Activated T-cell treated with anti-CD3 and anti-CD28 coated beads, Interleukin-2, amount 50 U/mL, for 4 hours (primary cell): ENCODE measurements around the gene DNAJB8. TPM values are rescaled to one million over a fixed set of nuclear protein-coding genes. Genes with fewer than 3 reads are reported as not detected.
A peak's percentile ranks its signal among the peaks of the same experiment; 100 is the strongest.

ENCODE experiments used
- ATAC-seq, 2 donors: fragments of 200-7000 bp; cut with Tn5 transposase; one replicate each; pipeline ENCODE4 v1.10.0; 2021
- DNase-seq: peaks from one replicate; pipeline ENCODE4 v3.0.0-alpha.2; 2020
- H3K27me3 Mint-ChIP-seq: one replicate; pipeline ENCODE4 v1.8.0; 2021; ENCODE audit warnings: low read depth, mixed read lengths
- H3K36me3 Mint-ChIP-seq: one replicate; pipeline ENCODE4 v1.8.0; 2022; ENCODE audit warnings: mixed read lengths; ENCODE audit not compliant: insufficient read depth
- H3K4me1 Mint-ChIP-seq: one replicate; pipeline ENCODE4 v1.8.0; 2021; ENCODE audit warnings: low read depth, mixed read lengths
- H3K4me3 Mint-ChIP-seq: one replicate; pipeline ENCODE4 v1.8.0; 2021; ENCODE audit warnings: mild to moderate bottlenecking, moderate library complexity, mixed read lengths
- H3K9me3 Mint-ChIP-seq: one replicate; pipeline ENCODE4 v1.8.0; 2021; ENCODE audit warnings: mixed read lengths
- total RNA-seq, 3 donors: library from RNA; stranded (reverse); gene quantifications; one replicate each; pipeline ENCODE4 v1.2.1, GENCODE V29; 2021

Gene DNAJB8
- total RNA-seq, 3 donors from 2014 or later: not detected

DNA sequence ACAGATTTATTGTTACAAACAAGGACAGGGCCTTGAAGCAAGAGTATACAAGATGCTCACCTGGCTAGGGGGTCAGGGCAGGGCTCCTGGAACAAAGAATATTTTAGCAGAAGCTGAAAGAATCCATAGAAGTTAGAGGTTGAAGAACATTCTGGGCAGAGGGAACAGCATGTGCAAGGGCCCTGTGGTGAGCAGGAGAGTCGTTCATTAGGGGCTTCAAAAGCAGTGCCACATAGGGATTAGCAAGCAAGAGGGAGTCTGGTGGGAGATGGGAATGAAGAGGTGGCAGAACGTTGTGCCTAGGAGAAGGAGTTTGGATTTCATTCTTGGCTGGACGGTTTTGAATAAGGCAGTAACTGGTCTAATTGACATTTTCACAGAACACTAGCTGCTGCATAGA lies 22.9 kb downstream of the DNAJB8 start:
- Mint-ChIP-seq H3K9me3 (peaks cover 11% of the 10 kb centered on the region), H3K36me3 (peaks cover 3% of the 10 kb centered on the region), H3K4me1 (peaks cover 17% of the 10 kb centered on the region), H3K27me3 (peaks cover 9% of the 10 kb centered on the region), H3K4me3 (no peak overlapping the region)
- no peak for DNase-seq
- no peak for ATAC-seq

DNA sequence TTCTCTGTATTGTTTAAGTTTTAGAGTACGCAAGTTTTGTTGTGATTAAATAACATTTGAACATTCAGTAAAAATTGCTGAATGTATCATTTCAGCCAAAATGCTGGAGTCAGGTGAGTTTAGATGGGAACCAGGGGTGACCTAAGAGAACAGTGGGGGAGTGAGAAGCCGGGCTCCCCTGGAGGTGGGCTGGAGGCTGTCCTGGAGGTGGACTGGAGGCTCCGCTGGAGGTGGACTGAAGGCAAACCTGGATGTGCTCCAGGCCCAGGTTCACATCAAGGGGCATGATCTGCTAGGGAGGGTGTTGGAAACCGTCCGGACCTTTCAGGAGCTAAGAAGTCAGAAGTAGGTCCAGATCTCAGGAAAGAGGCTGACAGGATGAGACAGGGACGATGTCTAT lies 23.7 kb downstream of the DNAJB8 start:
- peaks cover 9% of the 10 kb centered on the region for H3K27me3 Mint-ChIP-seq
- no peak for DNase-seq
- H3K4me1 Mint-ChIP-seq: peaks cover 11% of the 10 kb centered on the region

DNA sequence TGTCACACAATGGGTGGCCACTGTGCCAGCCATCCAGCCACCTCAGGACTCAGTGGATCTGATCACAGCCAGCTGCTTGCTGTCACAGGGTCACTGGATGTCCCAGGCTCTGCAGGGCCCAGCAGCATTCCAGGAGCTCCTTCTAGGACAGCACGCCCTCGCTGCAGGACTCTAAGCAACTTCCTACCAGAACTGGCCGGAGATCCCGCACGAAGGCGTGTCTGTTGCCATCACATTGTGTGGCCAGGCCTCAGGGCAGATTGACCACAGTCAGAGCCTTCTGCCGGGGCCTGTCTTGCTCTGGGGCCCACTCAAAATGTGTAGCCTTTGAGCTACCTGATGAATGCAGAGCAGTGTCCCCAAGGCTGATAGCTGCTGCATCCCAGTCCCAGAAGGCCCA lies 24.6 kb downstream of the DNAJB8 start:
- peaks cover 3% of the 10 kb centered on the region for H3K4me1 Mint-ChIP-seq

More for the DNA sequence above, 23.7 kb downstream of the DNAJB8 start:
- peaks cover 6% of the 10 kb centered on the region for H3K9me3 Mint-ChIP-seq
- H3K4me3 Mint-ChIP-seq: no peak overlapping the region
- ATAC-seq: no peak
- H3K36me3 Mint-ChIP-seq: peaks cover 3% of the 10 kb centered on the region

DNA sequence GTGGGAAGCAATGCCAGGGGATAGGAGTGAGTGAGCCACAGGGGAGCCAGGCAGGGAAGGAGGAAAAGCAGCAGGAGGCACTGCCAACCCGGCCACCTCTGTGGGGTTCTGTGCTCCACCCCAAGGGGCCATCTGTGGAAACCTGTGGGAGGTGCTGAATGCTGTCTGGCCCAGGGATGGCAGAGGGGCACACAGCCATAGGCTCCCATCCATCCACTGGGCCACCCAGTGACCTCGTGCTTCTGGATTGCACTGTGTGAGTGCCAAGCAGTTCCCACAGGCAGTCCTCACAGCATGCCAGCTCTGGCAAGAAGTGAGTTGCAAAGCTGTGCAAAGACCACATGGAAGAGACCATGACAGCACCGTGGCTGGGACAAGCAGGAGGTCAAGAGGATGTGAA lies 27.5 kb downstream of the DNAJB8 start:
- DNase-seq: no peak
- ATAC-seq: no peak
- Mint-ChIP-seq H3K4me1 (no peaks in the 10 kb centered on the region), H3K36me3 (no peaks in the 10 kb centered on the region), H3K27me3 (peaks cover 18% of the 10 kb centered on the region), H3K9me3 (no peaks in the 10 kb centered on the region), H3K4me3 (no peak overlapping the region)

More for the DNA sequence above, 24.6 kb downstream of the DNAJB8 start:
- H3K27me3 Mint-ChIP-seq: peaks cover 9% of the 10 kb centered on the region
- ATAC-seq (no peak), DNase-seq (no peak)
- no peaks in the 10 kb centered on the region for H3K36me3 Mint-ChIP-seq
- H3K9me3 Mint-ChIP-seq: peaks cover 3% of the 10 kb centered on the region
- no peak overlapping the region for H3K4me3 Mint-ChIP-seq

DNA sequence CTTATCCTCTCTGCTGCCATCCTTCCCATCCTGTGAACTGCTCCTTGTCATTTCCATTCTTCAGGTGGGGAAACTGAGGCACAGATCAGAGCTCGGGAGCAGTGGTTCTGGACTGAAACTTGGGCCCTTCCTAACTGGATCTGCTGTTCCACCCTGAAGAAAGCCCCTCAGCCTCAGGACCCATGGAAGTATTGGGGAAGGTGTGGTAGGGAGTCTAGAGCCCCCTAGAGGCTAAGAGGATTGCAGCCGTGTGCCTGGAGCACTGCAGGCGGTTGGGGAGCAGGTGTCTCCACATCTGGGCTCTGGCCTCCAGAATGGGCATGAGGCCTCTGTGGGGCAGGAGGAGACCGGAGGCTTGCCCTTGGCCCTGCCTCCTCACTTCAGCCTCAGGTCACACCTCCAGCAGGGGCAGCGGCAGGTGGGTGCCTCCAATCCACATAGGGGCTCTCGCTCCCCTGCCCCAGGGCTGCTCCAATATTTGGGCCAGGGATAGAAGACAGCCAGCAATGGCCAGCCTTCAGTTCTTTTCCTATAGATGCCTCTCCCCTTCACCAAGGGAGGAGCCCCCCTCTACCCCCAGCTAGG lies 28.1 kb downstream of the DNAJB8 start:
- DNase-seq: no peak
- no peaks in the 10 kb centered on the region for H3K9me3 Mint-ChIP-seq
- no peaks in the 10 kb centered on the region for H3K4me1 Mint-ChIP-seq
- H3K4me3 Mint-ChIP-seq: no peak overlapping the region
- ATAC-seq: no peak
- H3K27me3 Mint-ChIP-seq: peaks cover 23% of the 10 kb centered on the region
- no peaks in the 10 kb centered on the region for H3K36me3 Mint-ChIP-seq

DNA sequence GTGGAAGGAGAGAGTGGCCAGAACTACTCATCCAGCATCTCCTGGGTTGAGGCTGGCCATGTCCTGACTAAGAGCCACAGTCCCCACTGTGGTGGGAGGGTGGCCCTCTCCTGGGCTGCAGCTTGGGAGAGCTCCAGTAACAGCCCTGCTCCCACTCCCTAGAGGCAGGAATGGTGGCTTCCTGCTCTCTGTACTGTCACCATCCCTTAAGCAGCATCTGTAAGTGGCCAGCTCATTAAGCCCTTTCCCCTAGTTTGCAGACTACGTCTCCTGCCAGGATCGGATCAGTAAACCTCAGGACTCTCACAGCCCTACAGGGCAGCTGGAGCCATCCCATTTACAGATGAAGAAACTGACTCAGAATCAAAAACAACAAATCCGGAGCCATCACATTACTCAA lies 30.5 kb downstream of the DNAJB8 start:
- Mint-ChIP-seq H3K36me3 (no peaks in the 10 kb centered on the region), H3K27me3 (peaks cover 39% of the 10 kb centered on the region), H3K4me1 (peaks cover 9% of the 10 kb centered on the region), H3K9me3 (no peaks in the 10 kb centered on the region), H3K4me3 (no peak overlapping the region)
- ATAC-seq: no peak
- no peak for DNase-seq

DNA sequence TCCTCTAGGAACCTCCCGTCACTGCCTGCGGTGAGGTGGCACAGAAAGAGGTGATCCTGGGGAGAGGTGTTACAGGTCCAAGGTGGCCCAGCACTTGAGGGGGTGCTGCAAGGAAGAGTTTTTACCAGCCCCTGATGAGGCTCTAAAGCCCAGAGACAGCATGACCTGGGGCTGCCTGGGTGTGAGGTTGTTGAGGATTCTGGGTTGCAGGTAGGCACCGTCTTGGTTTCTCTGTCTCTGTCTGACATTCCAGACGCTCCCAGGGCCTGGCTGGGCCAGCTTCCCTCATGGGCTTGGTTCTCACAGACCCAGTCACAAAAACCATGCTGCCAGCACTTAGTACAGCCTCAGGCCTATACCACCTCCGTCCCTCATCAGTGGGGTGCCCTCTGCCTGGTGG lies 31.1 kb downstream of the DNAJB8 start:
- Mint-ChIP-seq H3K4me3 (no peak overlapping the region), H3K36me3 (no peaks in the 10 kb centered on the region), H3K9me3 (no peaks in the 10 kb centered on the region), H3K27me3 (peaks cover 46% of the 10 kb centered on the region), H3K4me1 (peaks cover 9% of the 10 kb centered on the region)
- DNase-seq: no peak
- no peak for ATAC-seq

DNA sequence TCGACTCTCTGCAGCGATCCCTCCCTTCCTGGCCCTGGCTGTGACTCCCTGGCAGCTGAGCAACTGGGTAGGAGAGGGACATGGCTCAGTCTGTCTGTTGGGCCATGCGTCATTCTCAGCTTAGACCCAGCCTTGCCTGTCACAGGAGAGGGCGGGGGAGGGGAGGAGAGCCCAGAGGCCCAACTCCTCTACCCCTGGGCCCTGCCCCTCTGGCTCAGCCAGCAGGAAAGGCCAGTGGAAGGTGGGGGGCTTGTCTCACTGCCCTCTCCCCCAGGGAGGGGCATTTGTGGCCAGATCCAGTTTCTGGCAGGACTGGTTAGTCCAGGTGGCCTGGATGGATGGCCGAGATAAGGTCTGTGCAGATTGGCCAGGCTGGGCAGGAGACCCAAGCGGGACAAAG lies 31.6 kb downstream of the DNAJB8 start:
- H3K4me3 Mint-ChIP-seq: no peak overlapping the region
- DNase-seq (no peak), ATAC-seq (no peak)
- peaks cover 9% of the 10 kb centered on the region for H3K4me1 Mint-ChIP-seq
- no peaks in the 10 kb centered on the region for H3K9me3 Mint-ChIP-seq
- peaks cover 51% of the 10 kb centered on the region for H3K27me3 Mint-ChIP-seq
- H3K36me3 Mint-ChIP-seq: no peaks in the 10 kb centered on the region

DNA sequence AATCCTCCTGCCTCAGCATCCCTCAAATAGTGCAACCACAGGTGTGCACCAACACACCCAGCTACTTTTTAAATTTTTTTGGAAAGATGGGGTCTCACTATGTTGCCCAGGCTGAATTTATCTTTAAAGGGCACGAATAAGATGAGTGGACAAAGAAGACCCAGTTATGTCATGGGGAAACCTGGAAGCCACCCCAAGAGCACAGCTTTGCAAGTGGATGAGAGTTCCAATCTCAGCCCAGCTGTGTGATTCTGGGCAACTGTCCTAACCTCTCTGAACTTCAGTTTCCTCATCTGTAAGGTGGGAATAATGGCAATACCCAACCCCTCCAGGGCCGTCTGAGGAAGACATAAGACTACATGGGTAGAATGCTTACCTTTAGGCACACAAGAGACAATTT lies 32.2 kb downstream of the DNAJB8 start:
- Mint-ChIP-seq H3K4me3 (no peak overlapping the region), H3K36me3 (no peaks in the 10 kb centered on the region), H3K9me3 (no peaks in the 10 kb centered on the region), H3K4me1 (peaks cover 9% of the 10 kb centered on the region), H3K27me3 (peaks cover 50% of the 10 kb centered on the region)
- DNase-seq (no peak), ATAC-seq (no peak)

DNA sequence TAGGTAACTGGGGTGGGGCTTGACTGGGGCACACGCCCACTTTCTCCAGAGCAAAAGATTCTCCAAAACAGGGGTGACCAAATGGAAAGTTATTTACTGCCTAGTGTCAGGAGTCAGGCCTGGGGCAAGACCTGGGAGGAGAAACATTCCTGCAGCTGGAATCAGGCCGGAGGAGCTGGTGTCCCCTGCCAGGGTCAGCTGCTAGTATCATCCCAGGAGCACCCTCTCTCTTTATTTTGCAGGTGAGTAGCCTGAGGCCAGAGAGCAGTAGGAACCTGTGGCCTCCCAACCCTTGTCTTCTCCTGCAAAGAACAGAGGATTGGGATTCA lies 32.9 kb downstream of the DNAJB8 start:
- no peaks in the 10 kb centered on the region for H3K36me3 Mint-ChIP-seq
- H3K27me3 Mint-ChIP-seq: peaks cover 46% of the 10 kb centered on the region

DNA sequence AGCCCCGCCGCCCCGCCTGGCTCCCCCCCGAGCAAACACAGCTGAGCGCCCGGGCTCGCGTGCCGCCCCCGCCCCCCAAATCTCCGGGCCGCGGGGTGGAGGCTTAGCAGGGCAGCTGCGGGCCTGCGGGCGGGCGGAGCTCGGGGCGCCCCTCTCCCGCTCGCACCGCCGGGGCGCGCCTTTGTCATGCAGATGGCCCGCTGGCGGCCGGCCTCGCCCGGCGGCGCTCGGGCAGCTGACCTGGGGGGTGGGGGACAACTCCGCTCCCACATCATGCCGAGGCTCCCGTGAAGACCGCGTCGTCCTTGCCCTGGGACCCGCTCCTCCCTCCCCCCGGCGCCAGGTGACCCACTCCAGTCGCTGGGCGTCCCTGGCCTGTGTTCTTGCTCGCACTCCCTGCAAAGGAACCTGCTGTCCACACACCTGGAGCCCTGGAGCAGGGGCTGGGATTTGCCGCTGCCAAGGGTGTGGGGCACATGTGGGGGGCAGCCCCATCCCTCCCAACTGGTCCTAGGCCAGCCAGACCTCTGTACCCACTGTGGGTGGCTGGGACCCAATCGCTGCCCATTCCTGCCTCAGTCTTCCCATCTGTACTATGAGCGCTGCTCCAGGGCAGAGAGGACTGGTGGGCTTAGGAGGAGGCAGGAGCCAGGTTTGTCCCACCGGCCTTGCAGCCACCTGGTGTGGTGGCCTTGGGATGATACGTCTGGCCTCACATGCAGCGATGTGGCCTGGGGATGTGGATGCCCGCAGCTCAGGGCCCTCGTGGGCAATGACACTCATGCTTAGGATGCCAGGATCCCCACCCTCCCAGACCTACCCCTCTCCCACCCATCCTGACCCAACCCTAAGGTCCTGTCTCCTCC lies 33.5 kb downstream of the DNAJB8 start:
- peaks cover 47% of the 10 kb centered on the region for H3K27me3 Mint-ChIP-seq
- H3K36me3 Mint-ChIP-seq: no peaks in the 10 kb centered on the region
- H3K9me3 Mint-ChIP-seq: no peaks in the 10 kb centered on the region
- H3K4me1 Mint-ChIP-seq: peaks cover 9% of the 10 kb centered on the region
- DNase-seq: no peak
- H3K4me3 Mint-ChIP-seq: no peak overlapping the region
- ATAC-seq: peak in 1 of 2 donors; percentile 24

More for the DNA sequence above, 32.9 kb downstream of the DNAJB8 start:
- no peak overlapping the region for H3K4me3 Mint-ChIP-seq
- H3K9me3 Mint-ChIP-seq: no peaks in the 10 kb centered on the region
- peaks cover 9% of the 10 kb centered on the region for H3K4me1 Mint-ChIP-seq
- ATAC-seq (no peak), DNase-seq (no peak)

DNA sequence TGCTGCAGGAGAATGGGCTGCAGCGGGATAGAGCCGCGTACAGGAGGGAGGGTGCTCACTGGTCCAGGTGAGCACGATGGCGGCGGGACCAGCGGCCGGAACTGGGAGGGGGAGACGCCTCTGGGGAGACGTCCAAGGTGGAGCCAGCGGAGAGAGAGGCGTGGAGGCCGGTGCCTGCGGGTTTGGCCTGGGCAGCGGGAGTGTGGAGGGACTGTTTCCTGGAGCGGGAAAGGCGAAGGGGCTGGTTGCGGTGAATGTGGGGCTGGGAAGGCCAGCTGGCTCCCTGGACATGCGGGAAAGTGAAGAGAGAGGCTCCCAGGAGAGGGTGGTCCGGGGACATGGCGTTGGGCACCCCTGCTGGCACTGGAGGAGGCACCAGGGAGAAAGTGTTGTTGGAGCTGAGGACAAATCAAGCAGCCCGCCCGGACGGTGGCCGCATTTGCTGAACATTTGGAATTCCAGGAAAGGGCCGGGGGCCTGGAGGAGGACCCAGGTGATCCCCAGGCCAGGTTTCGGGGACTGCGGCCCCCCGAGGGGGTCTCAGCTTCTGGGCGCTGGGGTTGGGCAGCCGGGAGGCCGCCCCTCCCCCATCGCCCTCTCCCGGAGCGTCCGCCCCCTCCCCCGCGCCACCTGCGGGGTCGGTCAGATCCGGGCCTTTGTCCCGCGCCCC lies 34.3 kb downstream of the DNAJB8 start:
- H3K9me3 Mint-ChIP-seq: no peaks in the 10 kb centered on the region

DNA sequence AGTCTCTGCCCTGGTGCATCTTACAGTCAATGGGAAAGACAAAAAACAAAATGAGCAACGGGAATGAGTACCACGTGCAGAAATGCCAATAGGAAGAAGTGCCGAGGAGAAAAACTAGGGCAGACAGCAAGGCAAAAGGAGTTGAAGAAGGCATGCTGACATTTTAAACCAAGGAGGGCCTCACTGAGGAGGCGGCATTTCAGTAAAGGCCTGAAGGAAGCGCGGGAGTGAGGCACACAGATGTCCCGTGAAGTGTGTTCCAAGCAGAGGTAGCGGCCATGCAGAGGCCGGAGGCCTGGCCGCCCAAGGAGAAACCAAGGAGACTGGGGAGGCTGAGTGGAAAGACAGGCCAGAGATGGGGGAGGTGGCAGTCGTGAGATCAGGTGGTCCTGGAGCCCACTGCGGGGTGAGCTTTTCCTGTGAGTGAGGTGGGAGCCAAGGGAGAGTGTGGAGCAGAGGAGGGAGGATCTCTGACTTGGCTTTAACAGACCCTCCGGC lies 34.8 kb downstream of the DNAJB8 start:
- ATAC-seq (no peak), DNase-seq (no peak)
- H3K4me3 Mint-ChIP-seq: no peak overlapping the region
- H3K4me1 Mint-ChIP-seq: peaks cover 9% of the 10 kb centered on the region
- no peaks in the 10 kb centered on the region for H3K9me3 Mint-ChIP-seq
- H3K27me3 Mint-ChIP-seq: peaks cover 52% of the 10 kb centered on the region
- no peaks in the 10 kb centered on the region for H3K36me3 Mint-ChIP-seq

More for the DNA sequence above, 34.3 kb downstream of the DNAJB8 start:
- ATAC-seq (peak in 1 of 2 donors; percentile 6), DNase-seq (no peak)
- Mint-ChIP-seq H3K36me3 (no peaks in the 10 kb centered on the region), H3K4me1 (peaks cover 9% of the 10 kb centered on the region), H3K27me3 (peaks cover 48% of the 10 kb centered on the region), H3K4me3 (no peak overlapping the region)

DNA sequence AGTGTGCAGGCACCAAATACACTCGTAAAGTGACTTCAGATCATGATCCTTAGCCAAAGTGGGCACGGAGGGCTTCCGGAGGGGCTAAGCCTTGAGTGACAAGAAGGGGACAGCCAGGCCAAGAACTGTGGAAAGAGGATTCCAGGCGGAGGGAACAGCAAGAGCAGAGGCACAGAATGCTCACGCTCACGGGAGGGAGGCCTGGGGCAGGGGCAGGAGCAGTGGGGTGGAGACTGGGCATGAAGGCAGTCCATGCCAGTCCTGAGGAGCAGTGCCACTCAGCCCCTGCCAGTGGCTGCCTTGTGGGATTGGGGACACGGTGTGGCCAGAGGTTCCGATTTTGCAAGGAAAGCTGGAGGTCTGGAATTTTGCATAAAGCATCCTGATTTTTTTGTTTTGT lies 36.0 kb downstream of the DNAJB8 start:
- Mint-ChIP-seq H3K4me1 (peaks cover 9% of the 10 kb centered on the region), H3K4me3 (no peak overlapping the region), H3K36me3 (no peaks in the 10 kb centered on the region), H3K9me3 (no peaks in the 10 kb centered on the region), H3K27me3 (peaks cover 47% of the 10 kb centered on the region)
- ATAC-seq (no peak), DNase-seq (no peak)
